ENCODE data around the gene NLGN1.
"Not testable (repeated sequence)": the region's sequence is repeated elsewhere in the genome, so short reads cannot be mapped to it uniquely, and the experiment has no call there.

NLGN1 gene

DNA sequence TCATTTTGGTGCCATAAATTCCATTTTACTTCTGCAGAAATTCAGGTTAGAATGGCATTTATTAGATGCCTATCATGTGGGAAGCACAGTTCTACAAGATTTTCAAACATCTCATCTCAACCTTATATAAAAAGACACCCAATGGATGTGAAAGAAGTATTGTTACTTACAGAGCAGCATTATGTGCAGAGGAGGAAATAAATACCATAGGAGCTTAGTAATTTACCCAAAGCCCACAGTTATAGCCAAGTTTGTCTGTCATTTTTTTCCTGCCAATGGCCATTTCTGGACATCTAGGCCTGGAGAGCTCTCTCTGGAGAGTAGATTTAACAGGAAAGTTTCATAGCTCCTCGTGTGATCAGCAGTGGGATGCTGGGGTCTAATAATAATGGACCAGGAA lies 802.2 kb downstream of the NLGN1 start:
- no peaks in the 10 kb centered on the region for H3K36me3 Mint-ChIP-seq (ENCODE audit: low read depth)
- no peak overlapping the region for H3K4me3 Mint-ChIP-seq
- no peaks in the 10 kb centered on the region for H3K4me1 Mint-ChIP-seq (ENCODE audit: low read depth)
- H3K9me3 Mint-ChIP-seq: peaks cover 3% of the 10 kb centered on the region
- H3K27ac Mint-ChIP-seq: no peak overlapping the region
- H3K27me3 Mint-ChIP-seq (ENCODE audit: low read depth): no peaks in the 10 kb centered on the region

DNA sequence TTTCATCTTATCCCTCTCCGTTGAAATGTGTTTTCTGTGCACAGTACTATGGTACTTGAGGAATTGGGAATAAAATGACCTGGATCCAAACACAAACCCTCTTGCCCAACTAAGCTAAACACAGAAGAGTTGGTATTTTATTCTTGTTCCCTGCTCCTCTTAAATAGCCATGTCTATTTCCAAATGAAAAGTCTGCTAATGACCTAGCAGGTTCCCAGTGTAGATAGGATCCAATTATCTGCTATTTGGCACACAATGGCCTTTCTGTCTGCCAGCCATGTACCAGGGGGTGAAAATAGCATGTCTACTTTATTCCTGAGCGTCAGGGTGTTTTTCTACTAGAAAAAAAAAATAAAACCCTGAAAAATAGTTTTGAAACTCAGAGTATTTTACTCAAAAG lies 804.6 kb downstream of the NLGN1 start:
- Mint-ChIP-seq H3K4me3 (no peak overlapping the region), H3K36me3 (ENCODE audit: low read depth) (no peaks in the 10 kb centered on the region), H3K4me1 (ENCODE audit: low read depth) (no peaks in the 10 kb centered on the region), H3K27me3 (ENCODE audit: low read depth) (no peaks in the 10 kb centered on the region), H3K9me3 (peaks cover 3% of the 10 kb centered on the region), H3K27ac (no peak overlapping the region)

DNA sequence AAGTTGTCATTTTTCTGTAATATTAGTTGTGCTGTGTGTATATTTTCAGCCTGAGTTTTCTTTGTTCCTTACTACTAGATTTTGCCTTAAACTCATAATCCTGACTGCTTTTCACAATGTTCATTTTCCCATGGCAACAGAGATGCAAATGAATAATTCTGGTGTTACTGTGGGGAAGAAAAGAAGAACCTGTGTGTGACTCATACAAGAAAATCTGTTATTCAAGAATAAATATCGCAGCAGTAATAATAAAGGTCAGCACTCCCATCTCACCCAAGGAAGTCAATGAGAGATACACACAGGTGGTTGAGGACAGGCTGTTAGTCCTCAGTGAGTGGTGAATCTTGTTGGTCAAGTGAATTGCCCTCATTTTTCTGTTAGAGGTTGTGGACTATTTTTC lies 805.0 kb downstream of the NLGN1 start:
- no peaks in the 10 kb centered on the region for H3K4me1 Mint-ChIP-seq (ENCODE audit: low read depth)
- no peak overlapping the region for H3K4me3 Mint-ChIP-seq
- H3K9me3 Mint-ChIP-seq: peaks cover 3% of the 10 kb centered on the region
- no peaks in the 10 kb centered on the region for H3K27me3 Mint-ChIP-seq (ENCODE audit: low read depth)
- H3K36me3 Mint-ChIP-seq (ENCODE audit: low read depth): no peaks in the 10 kb centered on the region
- no peak overlapping the region for H3K27ac Mint-ChIP-seq

DNA sequence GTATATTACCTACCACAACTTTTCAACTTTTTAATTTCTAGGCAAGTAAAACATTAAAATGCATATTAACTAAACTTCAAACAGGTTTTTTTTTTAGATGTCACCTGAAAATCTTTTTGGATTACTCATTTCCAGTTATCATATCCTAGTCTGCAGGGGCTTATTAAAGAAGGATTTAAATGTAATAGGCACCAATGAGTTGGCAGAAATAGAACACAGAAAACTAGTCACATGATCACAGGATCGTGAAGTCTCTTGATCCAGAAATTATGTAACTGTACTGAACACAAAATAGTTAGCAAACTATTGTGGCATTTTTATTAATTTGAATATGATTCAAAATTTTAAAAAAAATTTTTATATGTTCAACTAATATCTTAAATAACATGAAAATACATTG lies 807.2 kb downstream of the NLGN1 start:
- H3K4me3 Mint-ChIP-seq: no peak overlapping the region
- no peaks in the 10 kb centered on the region for H3K4me1 Mint-ChIP-seq (ENCODE audit: low read depth)
- H3K27ac Mint-ChIP-seq: no peak overlapping the region
- H3K36me3 Mint-ChIP-seq (ENCODE audit: low read depth): no peaks in the 10 kb centered on the region
- no peaks in the 10 kb centered on the region for H3K9me3 Mint-ChIP-seq
- no peaks in the 10 kb centered on the region for H3K27me3 Mint-ChIP-seq (ENCODE audit: low read depth)

DNA sequence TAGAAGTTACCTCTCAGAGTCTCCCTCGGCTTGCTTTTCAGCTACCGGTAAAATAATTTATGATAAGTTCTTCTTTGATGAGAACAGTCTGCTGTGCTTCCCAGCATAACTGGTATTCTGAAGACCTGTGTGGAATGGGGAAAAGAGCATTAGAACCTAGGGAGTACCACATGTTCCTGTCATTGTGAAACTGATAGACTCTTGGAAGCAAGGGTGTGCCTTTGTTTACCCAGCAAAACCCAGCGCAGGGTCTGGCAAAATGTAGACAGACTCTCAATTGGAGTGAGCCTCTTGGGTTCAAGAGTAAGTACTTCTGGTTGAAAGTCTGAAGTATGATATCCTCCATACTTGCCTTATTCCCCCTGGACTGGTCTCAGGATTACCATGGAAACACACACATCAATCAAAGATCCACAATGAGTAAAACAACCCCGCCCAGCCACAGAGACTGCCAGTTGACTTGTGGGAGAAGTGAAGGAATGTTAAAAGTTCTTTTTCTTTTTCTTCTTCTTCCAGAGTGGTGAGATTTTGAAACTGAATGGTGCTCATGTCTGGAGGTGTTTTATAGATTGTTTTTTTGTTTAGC lies 809.2 kb downstream of the NLGN1 start:
- Mint-ChIP-seq H3K27me3 (ENCODE audit: low read depth) (no peaks in the 10 kb centered on the region), H3K4me3 (no peak overlapping the region), H3K36me3 (ENCODE audit: low read depth) (no peaks in the 10 kb centered on the region), H3K9me3 (no peaks in the 10 kb centered on the region), H3K4me1 (ENCODE audit: low read depth) (no peaks in the 10 kb centered on the region), H3K27ac (no peak overlapping the region)

DNA sequence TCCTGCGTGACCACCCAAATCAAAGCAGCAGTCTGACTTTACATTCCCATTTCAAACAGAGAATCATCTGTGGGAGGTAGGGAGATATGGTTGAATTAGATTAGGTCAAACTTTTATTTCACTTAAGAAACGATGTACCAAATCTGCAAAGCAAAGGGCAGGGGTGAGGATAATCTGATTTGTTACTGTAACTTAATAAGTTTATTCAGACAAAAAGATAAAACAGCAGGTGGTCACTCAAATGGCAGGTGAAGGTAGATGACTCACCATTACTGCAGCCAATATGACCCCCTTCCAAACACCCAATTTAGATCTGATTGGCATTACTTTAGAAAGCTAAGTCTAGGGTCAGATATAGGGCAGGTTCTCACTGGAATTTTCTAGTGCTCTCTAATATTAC lies 810.6 kb downstream of the NLGN1 start:
- H3K9me3 Mint-ChIP-seq: peaks cover 3% of the 10 kb centered on the region
- no peak overlapping the region for H3K27ac Mint-ChIP-seq
- H3K36me3 Mint-ChIP-seq (ENCODE audit: low read depth): no peaks in the 10 kb centered on the region
- no peak overlapping the region for H3K4me3 Mint-ChIP-seq
- no peaks in the 10 kb centered on the region for H3K27me3 Mint-ChIP-seq (ENCODE audit: low read depth)
- no peaks in the 10 kb centered on the region for H3K4me1 Mint-ChIP-seq (ENCODE audit: low read depth)

DNA sequence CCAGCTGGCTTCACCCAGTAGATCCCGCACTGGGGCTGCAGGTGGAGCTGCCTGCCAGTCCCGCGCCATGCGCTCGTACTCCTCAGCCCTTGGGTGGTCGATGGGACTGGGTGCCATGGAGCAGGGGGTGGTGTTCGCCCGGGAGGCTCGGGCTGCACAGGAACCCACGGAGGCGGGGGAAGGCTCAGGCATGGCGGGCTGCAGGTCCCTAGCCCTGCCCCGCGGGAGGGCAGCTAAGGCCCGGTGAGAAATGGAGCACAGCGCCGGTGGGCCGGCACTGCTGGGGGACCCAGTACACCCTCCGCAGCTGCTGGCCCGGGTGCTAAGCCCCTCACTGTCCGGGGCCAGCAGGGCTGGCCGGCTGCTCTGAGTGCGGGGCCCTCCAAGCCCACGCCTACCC lies 814.4 kb downstream of the NLGN1 start:
- not testable (repeated sequence) for H3K27me3 Mint-ChIP-seq (ENCODE audit: low read depth); H3K4me1 Mint-ChIP-seq (ENCODE audit: low read depth); H3K36me3 Mint-ChIP-seq (ENCODE audit: low read depth); H3K9me3 Mint-ChIP-seq; H3K27ac Mint-ChIP-seq; H3K4me3 Mint-ChIP-seq

DNA sequence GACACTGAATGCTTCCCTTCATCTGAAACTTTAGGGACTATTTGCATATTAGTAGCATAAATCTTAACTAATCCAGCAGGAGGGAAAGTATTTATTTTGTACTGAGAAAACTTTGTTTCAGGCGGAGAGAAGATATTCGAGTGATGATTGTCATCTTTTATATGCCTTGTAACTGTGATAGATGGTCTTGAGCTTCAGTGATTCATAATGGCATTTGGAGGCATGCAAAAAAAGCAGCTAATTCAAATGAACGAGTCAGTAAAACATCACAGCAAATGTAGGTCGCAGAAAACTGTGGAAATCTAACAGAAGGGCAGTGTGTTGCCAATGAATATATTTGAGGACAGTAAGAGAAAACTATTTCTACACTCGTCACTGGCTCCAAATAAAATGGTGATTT lies 817.9 kb downstream of the NLGN1 start:
- peaks cover 3% of the 10 kb centered on the region for H3K9me3 Mint-ChIP-seq
- H3K36me3 Mint-ChIP-seq (ENCODE audit: low read depth): no peaks in the 10 kb centered on the region

DNA sequence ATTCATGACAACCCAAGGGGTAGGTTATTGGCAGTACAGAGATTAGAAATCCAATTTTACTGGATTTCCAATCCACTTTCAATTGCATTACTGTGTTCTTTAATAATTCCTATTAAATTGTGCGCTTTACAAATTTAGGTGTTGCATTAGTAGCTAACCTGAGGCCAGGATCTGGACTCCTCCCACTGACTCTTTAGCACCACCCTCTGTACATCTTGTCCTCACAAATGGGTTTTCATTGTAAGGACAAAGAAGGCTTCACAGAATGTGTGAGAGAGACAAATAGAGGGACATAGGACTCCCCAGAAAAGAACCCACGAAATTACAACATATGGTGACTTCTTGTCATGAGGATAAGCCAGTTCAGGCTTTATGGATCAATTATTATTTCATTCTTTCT lies 818.5 kb downstream of the NLGN1 start:
- H3K4me3 Mint-ChIP-seq: no peak overlapping the region
- H3K4me1 Mint-ChIP-seq (ENCODE audit: low read depth): peaks cover 5% of the 10 kb centered on the region
- H3K9me3 Mint-ChIP-seq: peaks cover 3% of the 10 kb centered on the region
- no peak overlapping the region for H3K27ac Mint-ChIP-seq
- H3K27me3 Mint-ChIP-seq (ENCODE audit: low read depth): no peaks in the 10 kb centered on the region
- H3K36me3 Mint-ChIP-seq (ENCODE audit: low read depth): no peaks in the 10 kb centered on the region

More for the DNA sequence above, 817.9 kb downstream of the NLGN1 start:
- Mint-ChIP-seq H3K27me3 (ENCODE audit: low read depth) (no peaks in the 10 kb centered on the region), H3K4me3 (no peak overlapping the region), H3K4me1 (ENCODE audit: low read depth) (peaks cover 5% of the 10 kb centered on the region), H3K27ac (no peak overlapping the region)

DNA sequence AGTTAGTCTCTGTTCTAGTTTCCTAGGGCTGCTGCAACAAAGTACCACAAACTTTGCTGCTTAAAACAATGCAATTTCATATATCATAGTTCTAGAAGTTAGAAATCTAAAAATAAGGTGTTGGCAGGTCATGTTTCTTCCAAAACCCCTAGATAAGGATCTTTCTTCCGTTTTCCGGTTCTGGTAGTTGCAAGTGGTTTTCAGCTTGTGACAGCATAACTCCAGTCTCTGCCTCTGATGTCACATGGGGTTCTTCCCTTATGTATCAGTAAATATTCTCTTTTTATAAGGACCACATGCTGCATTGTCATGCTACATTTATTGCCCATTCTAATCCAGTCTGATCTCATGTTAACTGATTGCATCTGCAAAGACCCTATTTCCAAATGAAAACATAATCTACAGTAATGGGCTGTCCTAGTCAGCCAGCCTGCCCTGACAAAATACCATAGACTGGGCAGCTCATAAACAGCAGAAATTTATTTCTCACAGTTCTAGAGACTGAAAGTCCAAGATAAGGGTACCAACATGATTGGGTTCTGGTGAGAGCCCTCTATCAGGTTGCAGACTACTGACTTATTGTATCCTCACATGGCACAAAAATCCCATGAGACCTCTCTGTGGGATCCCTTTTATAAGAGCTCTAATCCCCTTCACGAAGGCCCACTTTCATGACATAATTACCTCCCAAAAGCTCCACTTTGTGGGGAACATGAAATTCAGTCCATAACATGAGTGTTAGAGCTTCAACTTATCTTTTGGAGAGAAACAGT lies 819.6 kb downstream of the NLGN1 start:
- no peak overlapping the region for H3K4me3 Mint-ChIP-seq
- H3K9me3 Mint-ChIP-seq: peaks cover 3% of the 10 kb centered on the region
- H3K27ac Mint-ChIP-seq: no peak overlapping the region
- no peaks in the 10 kb centered on the region for H3K36me3 Mint-ChIP-seq (ENCODE audit: low read depth)
- H3K27me3 Mint-ChIP-seq (ENCODE audit: low read depth): no peaks in the 10 kb centered on the region
- peaks cover 5% of the 10 kb centered on the region for H3K4me1 Mint-ChIP-seq (ENCODE audit: low read depth)

DNA sequence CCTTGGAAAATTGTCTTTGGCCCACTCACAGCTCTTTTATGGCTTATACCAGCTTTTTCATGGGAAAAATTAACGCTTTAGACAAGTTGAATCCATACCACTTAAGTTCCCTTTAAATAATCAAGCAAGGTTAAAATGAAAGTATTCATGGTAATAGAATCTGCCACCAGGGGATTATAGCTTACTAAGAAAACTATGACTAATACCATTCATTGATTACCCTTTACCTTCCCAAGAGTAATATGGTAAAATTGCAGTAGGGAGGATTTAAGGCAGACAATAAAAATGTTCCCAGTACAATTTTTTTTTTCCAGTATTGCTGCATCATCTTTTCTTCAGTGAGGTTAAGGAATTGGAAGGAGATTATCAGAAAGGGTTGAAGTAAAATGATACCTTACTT lies 820.5 kb downstream of the NLGN1 start:
- Mint-ChIP-seq H3K4me3 (no peak overlapping the region), H3K27ac (no peak overlapping the region), H3K4me1 (ENCODE audit: low read depth) (peaks cover 5% of the 10 kb centered on the region), H3K36me3 (ENCODE audit: low read depth) (no peaks in the 10 kb centered on the region), H3K27me3 (ENCODE audit: low read depth) (no peaks in the 10 kb centered on the region), H3K9me3 (no peaks in the 10 kb centered on the region)

DNA sequence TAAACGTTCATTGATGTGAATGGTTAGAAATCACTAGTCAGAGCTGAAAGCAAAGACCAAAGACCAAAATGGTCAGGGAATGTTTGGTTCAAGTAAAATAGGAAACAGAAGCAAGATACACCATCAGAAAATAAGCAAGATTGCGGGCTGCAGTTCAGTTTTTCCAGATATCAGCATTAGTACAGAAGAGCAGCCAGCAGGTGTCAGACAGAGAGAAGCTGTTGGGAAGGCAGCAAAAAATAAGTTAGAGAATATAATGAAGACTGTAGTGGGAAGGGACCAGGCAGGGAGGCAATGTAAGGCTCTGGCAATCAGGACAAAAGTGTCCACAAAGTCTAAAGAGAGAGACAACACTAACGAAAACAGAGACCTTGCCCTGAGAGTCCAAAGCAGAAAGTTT lies 822.2 kb downstream of the NLGN1 start:
- H3K4me3 Mint-ChIP-seq: no peak overlapping the region
- peaks cover 5% of the 10 kb centered on the region for H3K4me1 Mint-ChIP-seq (ENCODE audit: low read depth)
- no peaks in the 10 kb centered on the region for H3K36me3 Mint-ChIP-seq (ENCODE audit: low read depth)
- no peaks in the 10 kb centered on the region for H3K27me3 Mint-ChIP-seq (ENCODE audit: low read depth)
- no peak overlapping the region for H3K27ac Mint-ChIP-seq
- H3K9me3 Mint-ChIP-seq: no peaks in the 10 kb centered on the region

DNA sequence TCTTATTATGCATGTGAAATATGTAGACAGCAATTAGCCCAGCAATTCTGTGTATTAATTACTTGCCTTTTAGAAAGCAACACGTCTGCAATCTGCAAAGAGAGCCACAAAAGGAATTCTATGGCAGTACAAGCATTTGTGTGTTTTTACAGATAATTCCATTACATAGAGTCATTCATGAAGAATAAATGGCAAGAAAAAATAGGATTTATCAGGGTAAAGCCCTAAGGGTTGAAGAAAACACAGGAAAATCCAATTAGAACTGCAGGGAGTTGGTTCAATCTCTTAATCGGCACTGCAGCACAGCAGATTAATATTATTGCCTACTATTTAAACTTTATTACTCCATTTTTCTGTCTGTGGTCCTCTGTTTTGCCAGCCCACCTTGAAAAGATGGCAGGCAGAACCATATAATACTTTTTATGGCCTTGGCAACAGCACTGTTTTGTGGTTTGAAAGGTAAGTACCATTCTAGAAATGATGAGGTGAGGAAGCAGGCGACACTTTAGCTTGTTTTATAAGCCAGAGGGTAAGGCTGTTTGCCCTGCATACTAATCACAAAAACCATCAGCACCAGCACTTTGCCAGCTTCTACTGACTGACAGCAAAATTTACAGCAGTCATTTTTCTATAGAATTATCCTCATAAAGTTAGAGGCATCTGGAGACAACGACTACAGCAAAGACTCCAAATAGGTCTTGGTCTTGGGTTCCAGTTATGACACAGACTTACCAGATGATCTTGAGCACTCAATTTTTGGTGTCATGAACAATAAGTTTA lies 823.4 kb downstream of the NLGN1 start:
- H3K9me3 Mint-ChIP-seq: no peaks in the 10 kb centered on the region
- H3K36me3 Mint-ChIP-seq (ENCODE audit: low read depth): no peaks in the 10 kb centered on the region
- H3K27ac Mint-ChIP-seq: no peak overlapping the region
- no peak overlapping the region for H3K4me3 Mint-ChIP-seq
- peaks cover 5% of the 10 kb centered on the region for H3K4me1 Mint-ChIP-seq (ENCODE audit: low read depth)
- H3K27me3 Mint-ChIP-seq (ENCODE audit: low read depth): no peaks in the 10 kb centered on the region

DNA sequence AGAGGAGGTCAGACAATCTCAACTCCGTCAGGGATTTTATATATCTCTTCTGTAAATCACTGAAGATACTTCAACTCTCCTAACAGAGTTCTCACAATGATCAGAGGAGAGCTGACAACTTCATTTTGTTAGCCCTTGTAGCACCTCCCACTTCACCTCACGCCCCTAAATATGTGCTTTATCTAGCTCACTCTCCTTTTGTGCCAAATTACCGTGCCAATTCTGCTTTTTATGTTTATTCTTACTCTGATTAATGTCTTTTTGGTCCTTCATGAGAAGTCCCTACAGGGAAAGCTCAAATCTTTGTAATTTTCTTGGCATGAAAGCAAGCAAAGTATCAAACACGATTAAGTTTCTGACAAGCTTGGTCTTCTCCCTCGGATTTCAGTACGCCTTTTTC lies 825.5 kb downstream of the NLGN1 start:
- no peaks in the 10 kb centered on the region for H3K36me3 Mint-ChIP-seq (ENCODE audit: low read depth)
- no peaks in the 10 kb centered on the region for H3K9me3 Mint-ChIP-seq
- no peaks in the 10 kb centered on the region for H3K27me3 Mint-ChIP-seq (ENCODE audit: low read depth)
- no peak overlapping the region for H3K4me3 Mint-ChIP-seq
- H3K27ac Mint-ChIP-seq: no peak overlapping the region
- H3K4me1 Mint-ChIP-seq (ENCODE audit: low read depth): no peaks in the 10 kb centered on the region

DNA sequence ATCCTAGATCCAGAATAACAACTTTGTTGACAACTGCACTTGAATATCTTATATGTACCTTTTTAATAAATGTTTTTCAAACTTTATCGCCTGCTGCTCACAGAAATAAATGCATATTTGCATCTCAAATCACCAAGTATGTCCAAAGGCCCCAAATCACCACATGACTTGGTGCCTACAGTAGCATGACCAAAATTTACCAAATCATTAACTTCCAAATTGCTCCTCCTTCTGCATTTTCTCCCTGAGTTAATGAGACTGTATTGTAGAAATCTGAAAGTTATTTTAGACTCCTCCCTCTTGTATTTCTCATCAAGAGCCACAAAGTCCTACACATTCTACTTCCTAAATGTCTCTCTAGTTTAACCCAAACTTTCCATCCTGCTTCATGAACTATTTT lies 826.1 kb downstream of the NLGN1 start:
- H3K27ac Mint-ChIP-seq: no peak overlapping the region
- no peaks in the 10 kb centered on the region for H3K4me1 Mint-ChIP-seq (ENCODE audit: low read depth)
- H3K4me3 Mint-ChIP-seq: no peak overlapping the region
- no peaks in the 10 kb centered on the region for H3K9me3 Mint-ChIP-seq
- H3K36me3 Mint-ChIP-seq (ENCODE audit: low read depth): no peaks in the 10 kb centered on the region
- no peaks in the 10 kb centered on the region for H3K27me3 Mint-ChIP-seq (ENCODE audit: low read depth)

Measured in T-helper 1 cell treated with Interleukin-12 subunit alpha and Interleukin-12 subunit beta and Interleukin-4 antibody, amounts not matched to agents 30 μg/mL and 1 μg/mL, for 36 hours (primary cell).